GM12864 (cell line): Measurements from ENCODE around the gene DCC.

Experiments used
- DNase-seq: peaks from one replicate; pipeline ENCODE4 v3.0.0-alpha.2; 2011; ENCODE audit warnings: low read depth
- H3K4me3 ChIP-seq: 2 replicates; pipeline ENCODE4 v1.5.1; 2011; ENCODE audit warnings: mild to moderate bottlenecking, low read depth, low read length, control low read depth
- CTCF ChIP-seq: IDR thresholded peaks from 2 replicates; pipeline ENCODE4 v1.5.1; 2011; ENCODE audit warnings: low read depth, mild to moderate bottlenecking, moderate library complexity, low read length, control low read depth, inconsistent platforms; ENCODE audit errors: missing control alignments

DCC gene

GRCh38 chr18:52979892-52980291 is 639.9 kb downstream of the DCC start:
- TF ChIP-seq CTCF, result no peak
- no peak overlapping the region for H3K4me3 ChIP-seq
- no peak for DNase-seq

GRCh38 chr18:52991246-52991645 is 651.2 kb downstream of the DCC start:
- no peak overlapping the region for H3K4me3 ChIP-seq
- DNase-seq, result no peak
- no peak for TF ChIP-seq CTCF

GRCh38 chr18:52992041-52992440 is 652.0 kb downstream of the DCC start:
- H3K4me3 ChIP-seq, result no peak overlapping the region
- no peak for DNase-seq
- no peak for TF ChIP-seq CTCF

GRCh38 chr18:52995875-52996274 is 655.9 kb downstream of the DCC start:
- no peak for TF ChIP-seq CTCF
- H3K4me3 ChIP-seq, result no peak overlapping the region
- no peak for DNase-seq

- no peak for DNase-seq
- H3K4me3 ChIP-seq, result no peak overlapping the region
- no peak for TF ChIP-seq CTCF
Observed at GRCh38 chr18:52999633-53000032, 659.6 kb downstream of the DCC start.

- TF ChIP-seq CTCF, result no peak
- no peak for DNase-seq
Observed at GRCh38 chr18:53004798-53005197, 664.8 kb downstream of the DCC start.

GRCh38 chr18:53018791-53019190 is 678.8 kb downstream of the DCC start:
- DNase-seq, result no peak
- no peak for TF ChIP-seq CTCF
- no peak overlapping the region for H3K4me3 ChIP-seq

More at GRCh38 chr18:53004798-53005197, 664.8 kb downstream of the DCC start:
- no peak overlapping the region for H3K4me3 ChIP-seq
